D341Med (cell line): ENCODE results near the gene RAG1.
A peak's percentile ranks its signal among the peaks of the same experiment; 100 is the strongest.
"Not testable (repeated sequence)": the region's sequence is repeated elsewhere in the genome, so short reads cannot be mapped to it uniquely, and the experiment has no call there.

Experiments used
- DNase-seq: peaks from one replicate; pipeline ENCODE4 v3.0.0; 2012; ENCODE audit warnings: low spot score

RAG1 gene

GRCh38 chr11:36567694-36568093, at the start of gene RAG1:
RAG1 (plus strand) TSS chr11:36568007; CDS start chr11:36573305, 5,298 bp downstream.
- no peak for DNase-seq

GRCh38 chr11:36530840-36531239, 37.0 kb upstream of the RAG1 start:
- DNase-seq = no peak

- no peak for DNase-seq
Observed at GRCh38 chr11:36532941-36533601, 34.7 kb upstream of the RAG1 start.

- DNase-seq = no peak
Observed at GRCh38 chr11:36534276-36534840, 33.4 kb upstream of the RAG1 start.

GRCh38 chr11:36540998-36541397, 26.8 kb upstream of the RAG1 start:
- DNase-seq = peak; percentile 75

- DNase-seq = no peak
Observed at GRCh38 chr11:36550385-36551115, 17.3 kb upstream of the RAG1 start.

- not testable (repeated sequence) for DNase-seq
Observed at GRCh38 chr11:36557390-36557789, 10.4 kb upstream of the RAG1 start.

- DNase-seq = no peak
Observed at GRCh38 chr11:36557991-36558390, 9.8 kb upstream of the RAG1 start.

GRCh38 chr11:36558571-36559413, 9.0 kb upstream of the RAG1 start:
- DNase-seq = no peak

GRCh38 chr11:36564376-36565030, 3.3 kb upstream of the RAG1 start:
- DNase-seq = peak; percentile 72

GRCh38 chr11:36565031-36565610, 2.7 kb upstream of the RAG1 start:
- DNase-seq = no peak

- no peak for DNase-seq
Observed at GRCh38 chr11:36566407-36567053, 1.3 kb upstream of the RAG1 start.

GRCh38 chr11:36569095-36569494, 1.3 kb downstream of the RAG1 start:
- DNase-seq = no peak

GRCh38 chr11:36574486-36574885, 6.7 kb downstream of the RAG1 start:
- no peak for DNase-seq

- no peak for DNase-seq
Observed at GRCh38 chr11:36577373-36577772, 9.6 kb downstream of the RAG1 start.

- no peak for DNase-seq
Observed at GRCh38 chr11:36577859-36578258, 10.1 kb downstream of the RAG1 start.

GRCh38 chr11:36578458-36578857, 10.7 kb downstream of the RAG1 start:
- peak; percentile 39 for DNase-seq

- no peak for DNase-seq
Observed at GRCh38 chr11:36581536-36581935, 13.7 kb downstream of the RAG1 start.

GRCh38 chr11:36583667-36584066, 15.9 kb downstream of the RAG1 start:
- DNase-seq = no peak

- DNase-seq = no peak
Observed at GRCh38 chr11:36586543-36586942, 18.7 kb downstream of the RAG1 start.

- no peak for DNase-seq
Observed at GRCh38 chr11:36588099-36588498, 20.3 kb downstream of the RAG1 start.
